IPS-18c (cell line): ENCODE measurements around the gene THAP12.
A peak's percentile ranks its signal among the peaks of the same experiment; 100 is the strongest.

Experiments used
- H3K4me3 ChIP-seq: 2 replicates; pipeline ENCODE4 v1.7.0; 2013; ENCODE audit warnings: low read depth, mild to moderate bottlenecking, low read length, moderate library complexity; ENCODE audit not compliant: insufficient read depth
- H3K9me3 ChIP-seq: one replicate; pipeline ENCODE4 v1.6.1; 2013; ENCODE audit warnings: mild to moderate bottlenecking, low read length, moderate library complexity; ENCODE audit not compliant: control insufficient read depth, insufficient read depth

THAP12 gene

GRCh38 chr11:76391021-76391420, 10.1 kb upstream of the THAP12 start:
- Histone ChIP-seq H3K9me3 (no peaks in the 10 kb centered on the region), H3K4me3 (no peak overlapping the region)

GRCh38 chr11:76388408-76388807, 7.5 kb upstream of the THAP12 start:
- no peaks in the 10 kb centered on the region for H3K9me3 ChIP-seq
- H3K4me3 ChIP-seq = no peak overlapping the region

DNA sequence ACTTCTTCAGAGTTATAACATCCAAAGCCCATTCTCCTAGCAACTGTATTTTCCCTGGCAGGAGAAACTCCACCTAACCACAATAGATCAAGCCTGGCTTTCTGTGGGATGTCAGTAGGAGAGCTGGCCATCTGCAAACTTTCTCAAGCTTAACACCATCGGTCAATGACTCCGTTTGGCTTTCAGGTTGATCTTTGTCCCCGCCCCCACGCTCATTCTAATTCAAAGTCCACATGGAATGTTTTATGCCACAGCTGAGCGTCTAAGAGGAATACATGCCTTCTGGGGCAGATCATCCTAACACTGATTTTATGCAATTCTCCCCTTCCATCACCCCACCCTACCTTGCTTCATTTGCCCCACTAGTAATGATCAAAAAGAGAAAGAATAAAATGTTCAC, 5.0 kb upstream of the THAP12 start:
- Histone ChIP-seq H3K9me3 (no peaks in the 10 kb centered on the region), H3K4me3 (no peak overlapping the region)

- Histone ChIP-seq H3K4me3 (peak overlapping the region; percentile 57), H3K9me3 (no peaks in the 10 kb centered on the region)
These were observed 1.3 kb upstream of the THAP12 start for GRCh38 chr11:76382209-76382608.

DNA sequence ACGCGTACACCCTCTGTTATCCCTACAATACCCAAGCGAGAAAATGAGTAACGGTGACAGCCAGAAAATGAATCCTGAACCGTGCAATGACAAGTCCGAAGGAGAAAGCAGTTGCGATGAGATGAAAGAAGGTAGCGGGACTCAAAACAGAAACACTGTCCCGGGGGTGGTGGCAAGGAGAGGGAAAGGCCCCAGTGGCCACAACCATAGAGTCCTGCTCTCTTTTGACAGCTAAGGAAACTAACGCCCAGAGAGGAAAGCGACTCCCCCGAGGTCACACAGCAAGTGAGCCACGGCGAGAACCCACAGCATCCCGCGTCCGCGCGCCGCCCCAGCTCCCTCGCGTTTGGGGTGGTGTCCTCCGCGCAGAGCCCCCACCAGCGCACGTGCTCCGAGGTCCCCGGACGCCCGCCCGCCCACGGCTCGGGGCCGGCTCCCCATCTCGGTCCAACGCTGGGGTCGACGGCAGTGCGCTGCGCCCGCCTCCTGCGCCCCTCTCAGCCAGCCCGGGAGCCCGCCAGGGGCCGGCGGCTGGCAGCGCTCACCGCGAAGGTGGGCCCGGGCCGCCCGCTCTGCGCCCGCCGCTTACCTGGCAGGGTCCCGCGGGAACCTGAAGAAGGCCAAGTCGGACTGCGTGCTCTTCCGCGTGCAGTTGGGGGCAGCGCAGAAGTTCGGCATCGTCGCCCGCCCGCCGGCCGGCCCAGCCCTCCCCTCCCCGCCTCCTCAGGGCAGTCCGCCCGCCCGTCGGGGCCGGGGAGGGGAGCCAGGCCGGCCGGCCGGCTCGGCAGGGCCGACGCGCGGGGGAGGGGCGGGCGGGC, 564 bp downstream of the THAP12 start:
- H3K9me3 ChIP-seq = no peaks in the 10 kb centered on the region
- H3K4me3 ChIP-seq = peak overlapping the region; percentile 57

DNA sequence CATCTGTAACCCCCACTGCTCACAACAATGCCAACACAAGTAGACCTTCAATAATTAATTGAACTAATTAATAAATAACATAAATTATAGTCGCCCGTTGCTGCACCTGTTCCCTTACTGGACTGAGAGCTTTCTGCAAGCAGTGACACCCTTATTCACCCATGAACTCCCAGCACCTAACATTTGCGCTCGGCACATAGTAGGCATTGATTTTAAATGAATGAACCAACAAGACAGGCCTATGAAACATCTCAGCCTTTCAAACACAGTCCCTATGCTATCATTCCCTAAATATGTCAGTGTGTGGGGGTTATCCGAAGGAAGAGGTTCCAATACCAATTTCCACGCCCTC, 1.1 kb downstream of the THAP12 start:
- Histone ChIP-seq H3K4me3 (peak overlapping the region; percentile 57), H3K9me3 (no peaks in the 10 kb centered on the region)

DNA sequence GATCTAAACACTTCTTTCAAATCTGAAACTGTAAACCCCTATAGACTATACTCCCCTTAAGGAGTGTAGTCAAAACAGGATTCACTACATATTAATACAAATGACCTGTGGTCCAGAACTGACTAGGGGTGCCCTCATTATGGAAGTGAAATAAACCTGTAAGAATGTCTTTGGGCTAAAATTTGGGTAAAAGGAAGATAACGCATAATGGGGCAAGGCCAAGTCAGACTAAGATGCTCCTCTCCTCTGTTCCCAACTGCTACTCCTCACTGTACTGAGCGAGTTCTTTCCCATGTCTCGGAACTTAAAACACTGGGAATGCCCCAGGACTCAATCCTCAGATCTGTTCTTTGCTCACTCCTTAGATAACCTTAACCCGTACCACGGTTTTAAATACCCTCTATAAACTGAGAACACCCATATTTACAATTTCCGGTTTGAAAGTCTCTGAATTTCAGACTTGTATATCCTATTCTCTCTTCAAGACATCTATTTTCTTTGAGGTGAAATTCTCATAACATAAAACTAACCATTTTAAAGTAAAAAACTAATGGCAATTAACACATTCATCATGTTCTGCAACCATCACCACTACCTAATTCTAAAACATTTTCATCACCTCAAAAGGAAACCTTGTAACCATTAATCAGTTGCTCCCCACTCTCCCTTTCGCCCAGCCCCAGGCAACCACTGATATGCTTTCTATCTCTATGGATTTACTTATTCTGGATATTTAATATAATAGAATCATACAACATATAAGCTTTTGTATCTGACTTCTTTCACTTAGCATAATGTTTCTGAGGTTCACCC, 4.0 kb downstream of the THAP12 start:
- Histone ChIP-seq H3K4me3 (no peak overlapping the region), H3K9me3 (no peaks in the 10 kb centered on the region)

DNA sequence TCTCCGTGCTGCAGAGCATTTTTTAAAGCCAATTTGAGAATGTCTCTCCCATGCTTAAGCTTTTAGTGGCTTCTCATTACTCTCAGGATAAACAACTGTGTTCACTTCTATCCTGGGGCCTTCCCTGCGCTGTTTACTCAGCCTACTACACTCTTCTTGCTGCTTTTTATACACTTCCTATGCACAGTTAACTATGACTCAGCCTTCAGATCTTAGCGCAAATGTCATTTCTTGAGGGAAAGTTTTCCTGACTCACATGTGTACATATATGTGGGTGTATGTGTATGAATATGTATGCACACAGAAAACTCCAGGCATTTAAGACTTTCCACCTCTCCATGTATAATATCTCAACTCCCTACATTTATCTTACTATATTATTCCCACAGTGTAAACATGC, 9.8 kb downstream of the THAP12 start:
- Histone ChIP-seq H3K4me3 (no peak overlapping the region), H3K9me3 (no peaks in the 10 kb centered on the region)

DNA sequence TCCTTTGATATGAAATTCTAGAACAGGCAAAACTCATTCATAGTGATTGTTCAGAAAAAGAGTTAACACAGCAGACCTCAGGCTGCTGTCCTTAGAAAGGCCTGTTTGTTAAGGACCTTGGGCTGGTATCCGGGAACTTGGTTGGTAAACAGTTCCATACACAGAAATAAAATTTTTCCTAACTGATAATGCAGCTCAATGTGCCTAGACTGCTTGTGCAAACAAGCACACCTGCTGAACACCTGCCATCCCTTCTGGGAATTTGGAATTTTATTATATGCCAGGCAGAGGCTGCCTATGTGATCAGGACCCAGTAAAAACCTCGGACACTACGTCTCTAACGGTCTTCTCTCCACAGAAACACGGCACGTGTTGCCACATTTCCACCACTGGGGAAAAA, 11.5 kb downstream of the THAP12 start:
- no peak overlapping the region for H3K4me3 ChIP-seq

GRCh38 chr11:76368490-76368889, 12.4 kb downstream of the THAP12 start:
- H3K4me3 ChIP-seq = no peak overlapping the region
- no peaks in the 10 kb centered on the region for H3K9me3 ChIP-seq

More for the DNA sequence above, 11.5 kb downstream of the THAP12 start:
- no peaks in the 10 kb centered on the region for H3K9me3 ChIP-seq

GRCh38 chr11:76365038-76365679, 15.8 kb downstream of the THAP12 start:
- Histone ChIP-seq H3K9me3 (no peaks in the 10 kb centered on the region), H3K4me3 (no peak overlapping the region)

- no peak overlapping the region for H3K4me3 ChIP-seq
These were observed 18.2 kb downstream of the THAP12 start for GRCh38 chr11:76362716-76363115.

DNA sequence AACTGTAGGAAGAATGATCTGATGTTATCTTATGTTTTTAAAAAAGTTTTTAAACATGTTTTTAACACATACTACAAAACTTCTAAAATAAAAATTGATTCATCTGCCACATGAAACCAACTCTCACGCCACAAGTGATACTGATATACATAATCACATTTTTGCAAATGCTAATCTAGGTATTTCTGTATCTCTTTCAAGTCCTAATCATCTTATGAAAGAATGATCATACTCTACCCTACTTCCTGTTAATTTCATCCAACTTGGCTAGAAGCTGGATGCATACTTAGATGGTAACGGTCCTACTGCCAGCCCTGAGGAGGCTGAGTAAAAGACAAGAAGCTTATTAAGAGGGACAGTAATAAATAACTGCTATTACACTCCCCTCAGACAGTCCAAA, 19.2 kb downstream of the THAP12 start:
- H3K4me3 ChIP-seq = no peak overlapping the region
- H3K9me3 ChIP-seq = no peaks in the 10 kb centered on the region

More at GRCh38 chr11:76362716-76363115, 18.2 kb downstream of the THAP12 start:
- H3K9me3 ChIP-seq = no peaks in the 10 kb centered on the region

GRCh38 chr11:76361374-76361773, 19.6 kb downstream of the THAP12 start:
- no peak overlapping the region for H3K4me3 ChIP-seq
- no peaks in the 10 kb centered on the region for H3K9me3 ChIP-seq

DNA sequence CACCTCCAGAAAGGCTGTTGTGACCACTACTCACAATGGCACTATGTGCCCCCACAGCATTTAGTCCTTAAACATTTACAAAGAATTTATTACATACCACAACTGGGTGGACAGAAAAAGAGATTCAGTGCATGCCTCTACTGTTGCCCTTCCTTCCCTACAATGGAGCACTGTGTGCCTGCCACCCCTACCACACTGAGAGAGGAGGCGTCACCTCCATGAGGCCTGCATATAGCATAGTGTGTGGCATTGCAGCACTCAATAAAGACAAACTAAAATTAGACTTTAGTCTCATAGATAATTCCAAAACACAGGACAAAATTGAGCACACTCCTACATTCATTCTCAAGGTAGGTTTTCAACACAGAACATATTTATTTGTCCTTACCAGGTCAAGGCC, 25.8 kb downstream of the THAP12 start:
- no peaks in the 10 kb centered on the region for H3K9me3 ChIP-seq
- no peak overlapping the region for H3K4me3 ChIP-seq

GRCh38 chr11:76348348-76348747, 32.6 kb downstream of the THAP12 start:
- Histone ChIP-seq H3K4me3 (no peak overlapping the region), H3K9me3 (no peaks in the 10 kb centered on the region)

DNA sequence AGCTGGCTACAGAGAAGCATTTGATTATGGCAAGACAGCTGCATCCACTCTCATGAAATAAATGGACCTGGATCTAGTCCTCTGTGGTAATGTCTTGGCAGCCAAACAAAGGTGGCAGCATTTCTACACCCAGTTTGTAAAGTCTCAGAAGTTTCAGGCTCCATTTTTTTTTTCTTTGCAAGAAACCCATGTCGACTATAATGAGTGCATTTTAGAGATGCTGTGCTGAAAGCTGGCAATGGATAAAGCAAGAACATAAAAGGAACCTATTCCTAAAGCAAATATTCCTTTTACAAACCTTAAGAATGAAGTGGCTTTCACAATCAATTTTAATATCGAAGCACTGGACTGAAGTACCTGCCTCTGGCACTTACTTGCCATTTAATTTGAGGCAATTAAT, 33.5 kb downstream of the THAP12 start:
- H3K9me3 ChIP-seq = no peaks in the 10 kb centered on the region
- H3K4me3 ChIP-seq = no peak overlapping the region

GRCh38 chr11:76339221-76339620, 41.7 kb downstream of the THAP12 start:
- Histone ChIP-seq H3K9me3 (peaks cover 10% of the 10 kb centered on the region), H3K4me3 (no peak overlapping the region)
